HepG2 (cell line): Measurements from ENCODE around the gene ESPNL. TPM values are rescaled to one million over a fixed set of nuclear protein-coding genes. Genes with fewer than 3 reads are reported as not detected.

ENCODE experiments used
- ARID5B ChIP-seq: IDR thresholded peaks from 2 replicates; pipeline ENCODE4 v1.4.0; 2020; ENCODE audit warnings: mild to moderate bottlenecking, missing genetic modification reagents
- CBX1 ChIP-seq: IDR thresholded peaks from one replicate; pipeline ENCODE4 v1.6.1; 2016; ENCODE audit warnings: antibody characterized with exemption, low read depth
- FOSL2 ChIP-seq: sonication (generic); formaldehyde crosslinking; IDR thresholded peaks from 2 replicates; pipeline ENCODE4 v1.4.0; 2020; ENCODE audit warnings: missing genetic modification reagents
- FOXA3 ChIP-seq: IDR thresholded peaks from 2 replicates; pipeline ENCODE4 v1.6.1; 2016; ENCODE audit warnings: missing genetic modification reagents, missing compliant biosample characterization
- GATAD2A ChIP-seq: IDR thresholded peaks from 2 replicates; pipeline ENCODE4 v1.6.1; 2016
- IRF2 ChIP-seq: IDR thresholded peaks from 2 replicates; pipeline ENCODE4 v1.6.1; 2018; ENCODE audit warnings: missing genetic modification reagents, missing compliant biosample characterization
- KAT8 ChIP-seq: IDR thresholded peaks from 2 replicates; pipeline ENCODE4 v1.6.1; 2016; ENCODE audit warnings: missing genetic modification reagents, missing compliant biosample characterization
- MBNL3 ChIP-seq: fragments of 250-450 bp; sonication (Bioruptor Pico); conservative IDR thresholded peaks from 2 replicates; pipeline ENCODE4 v1.8.0; 2022; ENCODE audit warnings: mild to moderate bottlenecking, inconsistent platforms
- PAXIP1 ChIP-seq: sonication (generic); formaldehyde crosslinking; conservative IDR thresholded peaks from 2 replicates; pipeline ENCODE4 v1.4.0; 2020; ENCODE audit warnings: mild to moderate bottlenecking, missing genetic modification reagents, moderate library complexity
- PITX1 ChIP-seq: sonication (generic); formaldehyde crosslinking; IDR thresholded peaks from 2 replicates; pipeline ENCODE4 v1.5.1; 2020; ENCODE audit warnings: mild to moderate bottlenecking, missing genetic modification reagents
- PPARG ChIP-seq: conservative IDR thresholded peaks from 2 replicates; pipeline ENCODE4 v1.6.1; 2016; ENCODE audit warnings: missing biosample characterization, missing genetic modification reagents
- RARG ChIP-seq: sonication (generic); formaldehyde crosslinking; IDR thresholded peaks from 2 replicates; pipeline ENCODE4 v1.4.0; 2020; ENCODE audit warnings: low read depth, mild to moderate bottlenecking, missing genetic modification reagents
- SAP130 ChIP-seq: IDR thresholded peaks from 2 replicates; pipeline ENCODE4 v1.6.1; 2016; ENCODE audit warnings: low read depth
- SMAD3 ChIP-seq: sonication (generic); formaldehyde crosslinking; IDR thresholded peaks from 2 replicates; pipeline ENCODE4 v1.4.0; 2020; ENCODE audit warnings: missing genetic modification reagents
- SOX5 ChIP-seq: IDR thresholded peaks from 2 replicates; pipeline ENCODE4 v1.6.1; 2016; ENCODE audit warnings: borderline replicate concordance
- SOX6 ChIP-seq, 2 experiments: fragments of 450-650 bp in 1 of 2; sonication (generic) in 1 of 2; formaldehyde crosslinking in 1 of 2; IDR thresholded peaks; 2 replicates each; pipeline versions ENCODE4 v1.4.0 to v1.6.1; 2017 to 2020; ENCODE audit warnings: antibody characterized with exemption in 1 of 2, mild to moderate bottlenecking in 1 of 2, missing genetic modification reagents in 1 of 2
- ZBTB25 ChIP-seq: IDR thresholded peaks from 2 replicates; pipeline ENCODE4 v1.6.1; 2018; ENCODE audit warnings: missing genetic modification reagents
- ZBTB7B ChIP-seq: sonication (generic); formaldehyde crosslinking; IDR thresholded peaks from 2 replicates; pipeline ENCODE4 v1.4.0; 2020; ENCODE audit warnings: missing genetic modification reagents
- ZFP1 ChIP-seq: IDR thresholded peaks from 2 replicates; pipeline ENCODE4 v1.6.1; 2016
- ZNF275 ChIP-seq: sonication (generic); formaldehyde crosslinking; IDR thresholded peaks from 2 replicates; pipeline ENCODE4 v1.8.0; 2022; ENCODE audit warnings: missing genetic modification reagents, mild to moderate bottlenecking, inconsistent platforms, borderline replicate concordance
- ZNF644 ChIP-seq: IDR thresholded peaks from 2 replicates; pipeline ENCODE4 v1.6.1; 2016; ENCODE audit warnings: low read depth
- ZNF749 ChIP-seq: sonication (generic); formaldehyde crosslinking; IDR thresholded peaks from 2 replicates; pipeline ENCODE4 v1.8.0; 2022; ENCODE audit warnings: mild to moderate bottlenecking, missing genetic modification reagents, moderate library complexity, borderline replicate concordance
- ZNF761 ChIP-seq: sonication (generic); formaldehyde crosslinking; conservative IDR thresholded peaks from 2 replicates; pipeline ENCODE4 v1.4.0; 2020; ENCODE audit warnings: mild to moderate bottlenecking, missing genetic modification reagents
- polyA plus RNA-seq, 8 experiments: library from polyadenylated mRNA; depleted of rRNA in 3 of 8; stranded (reverse) in 7 of 8; unstranded in 1 of 8; fragments of >200 nt; fragmentation: Illumina TruSeq in 4 of 8; extraction: Trizol in 4 of 8; gene quantifications; 2 replicates each; pipeline versions ENCODE4 v1.2.1 to v1.2.3, GENCODE V29; 2011 to 2016; ENCODE audit warnings: low read depth in 4 of 8, missing spikeins in 1 of 8, mixed read lengths in 1 of 8; ENCODE audit not compliant: insufficient read depth in 1 of 8
- total RNA-seq, 5 experiments: library from RNA; depleted of rRNA; stranded (reverse); fragments of >200 nt; fragmentation: Illumina TruSeq; extraction: Trizol; gene quantifications; 2 replicates each; pipeline ENCODE4 v1.2.3, GENCODE V29; 2016; ENCODE audit warnings: low read depth in 1 of 5

Gene ESPNL
- total and polyA plus RNA-seq, 2 of the 13 experiments (the other 11 are each of a cell fraction or from before 2014, with no cell fraction given): 0.45 to 0.80 TPM

- TF ChIP-seq PAXIP1 (CRISPR knock-in tag): no peak
- peak; percentile 47; the same call in 1 of the 2 replicates for TF ChIP-seq FOXA3
- peak; percentile 73 for TF ChIP-seq ZBTB7B (CRISPR knock-in tag)
- no peak for TF ChIP-seq PPARG (CRISPR knock-in tag)
- TF ChIP-seq ZFP1: no peak
- TF ChIP-seq PITX1 (CRISPR knock-in tag): no peak
- TF ChIP-seq CBX1: no peak
- peak; percentile 34; the same call in 1 of the 2 replicates for TF ChIP-seq FOSL2 (CRISPR knock-in tag)
- peak; percentile 65; the same call in 1 of the 2 replicates for TF ChIP-seq ZNF644 (CRISPR knock-in tag)
- TF ChIP-seq ZBTB25 (CRISPR knock-in tag): 0 out of 2 replicates have a peak, but pooled peaks have one; percentile 9
- TF ChIP-seq ZNF275 (CRISPR knock-in tag): no peak
- peak; percentile 89 for TF ChIP-seq GATAD2A
- no peak for TF ChIP-seq MBNL3 (CRISPR knock-in tag)
- TF ChIP-seq SAP130: no peak
- no peak for TF ChIP-seq RARG (CRISPR knock-in tag)
- no peak for TF ChIP-seq ZNF761
- TF ChIP-seq SOX6 (IDR thresholded peaks at IDR 0.05): no peak
- TF ChIP-seq SOX6 (CRISPR knock-in tag; IDR thresholded peaks at IDR 0.05): peak; percentile 33; the same call in 1 of the 2 replicates
- peak; percentile 32; the same call in 1 of the 2 replicates for TF ChIP-seq IRF2 (CRISPR knock-in tag)
- TF ChIP-seq SOX5 (CRISPR knock-in tag): no peak; the same call in 1 of the 2 replicates
- TF ChIP-seq ZNF749 (CRISPR knock-in tag): no peak
- peak; percentile 38; the same call in 1 of the 2 replicates for TF ChIP-seq KAT8 (CRISPR knock-in tag)
- 0 out of 2 replicates have a peak, but pooled peaks have one; percentile 21 for TF ChIP-seq SMAD3 (CRISPR knock-in tag)
- peak; percentile 41; the same call in 1 of the 2 replicates for TF ChIP-seq ARID5B (CRISPR knock-in tag)
Observed at GRCh38 chr2:238077292-238077691, 22.8 kb upstream of the ESPNL start (continued).
